GM21529 (cell line): ENCODE results near the gene LGALS3BP.

Experiments used
- ATAC-seq: cut with Tn5 transposase; IDR thresholded peaks from one replicate; pipeline ENCODE4 v1.9.1; 2021; ENCODE audit not compliant: unreplicated experiment

Gene LGALS3BP

GRCh38 chr17:79017546-79018369 lies 38.0 kb upstream of the LGALS3BP start:
- ATAC-seq: no peak

GRCh38 chr17:79014158-79014758 lies 34.5 kb upstream of the LGALS3BP start:
- ATAC-seq: no peak

- ATAC-seq: no peak
These were observed 32.9 kb upstream of the LGALS3BP start for GRCh38 chr17:79012563-79013134.

- no peak for ATAC-seq
These were observed 31.9 kb upstream of the LGALS3BP start for GRCh38 chr17:79011451-79012147.

GRCh38 chr17:79010304-79010646 lies 30.6 kb upstream of the LGALS3BP start:
- no peak for ATAC-seq

GRCh38 chr17:79009397-79010303 lies 29.9 kb upstream of the LGALS3BP start, which contains the start of gene CANT1:
CANT1 (minus strand) TSS chr17:79009764; CDS start chr17:78997622, 12,142 bp downstream.
- ATAC-seq: peak; percentile 89

- ATAC-seq: no peak
These were observed 29.1 kb upstream of the LGALS3BP start for GRCh38 chr17:79008666-79009387.

GRCh38 chr17:79007504-79008381 lies 28.0 kb upstream of the LGALS3BP start:
- ATAC-seq: no peak

GRCh38 chr17:79006794-79007503 lies 27.2 kb upstream of the LGALS3BP start:
- ATAC-seq: no peak

GRCh38 chr17:79006046-79006445 lies 26.3 kb upstream of the LGALS3BP start:
- no peak for ATAC-seq

GRCh38 chr17:79005063-79005861 lies 25.5 kb upstream of the LGALS3BP start:
- ATAC-seq: no peak

GRCh38 chr17:79003661-79004411 lies 24.1 kb upstream of the LGALS3BP start:
- no peak for ATAC-seq

- ATAC-seq: no peak
These were observed 23.3 kb upstream of the LGALS3BP start for GRCh38 chr17:79002796-79003593.

GRCh38 chr17:79002291-79002690 lies 22.6 kb upstream of the LGALS3BP start:
- ATAC-seq: no peak

GRCh38 chr17:79001190-79002020 lies 21.7 kb upstream of the LGALS3BP start:
- no peak for ATAC-seq
